Measurements from ENCODE around the gene SPINK8.

Gene SPINK8

GRCh38 chr3:48270306-48270705, 63.2 kb downstream of the SPINK8 start:
- no peak overlapping the region for H3K9ac ChIP-seq (ENCODE audit: low read length)
- no peaks in the 10 kb centered on the region for H3K4me1 ChIP-seq (ENCODE audit: insufficient read depth, low read length, severe bottlenecking)
- H2AFZ ChIP-seq (ENCODE audit: low read length), result no peak overlapping the region
- H3K9me3 ChIP-seq (ENCODE audit: low read length), result no peaks in the 10 kb centered on the region
- H4K20me1 ChIP-seq (ENCODE audit: insufficient read depth, low read length), result no peaks in the 10 kb centered on the region
- no peak overlapping the region for H3K27ac ChIP-seq (ENCODE audit: low read depth, low read length, poor library complexity, severe bottlenecking)
- H3K36me3 ChIP-seq (ENCODE audit: insufficient read depth, low read length), result peaks cover 58% of the 10 kb centered on the region
- H3K4me3 ChIP-seq (ENCODE audit: low read depth, low read length, poor library complexity, severe bottlenecking), result no peak overlapping the region
- no peaks in the 10 kb centered on the region for H3K79me2 ChIP-seq (ENCODE audit: insufficient read depth, low read length)
- TF ChIP-seq CTCF (IDR thresholded peaks at IDR 0.05; ENCODE audit: low read length) (no peak), EZH2 (IDR thresholded peaks at IDR 0.05; ENCODE audit: borderline replicate concordance, low read length) (no peak)
- H3K27me3 ChIP-seq (ENCODE audit: insufficient read depth, low read length), result no peaks in the 10 kb centered on the region
- H3K4me2 ChIP-seq (ENCODE audit: low read length), result no peak overlapping the region
- no peaks in the 10 kb centered on the region for H3F3A ChIP-seq (ENCODE audit: insufficient read depth, low read length)
- no peaks in the 10 kb centered on the region for H3K9me2 ChIP-seq (ENCODE audit: low read depth, low read length)

- Histone ChIP-seq H3K4me1 (ENCODE audit: insufficient read depth, low read length, severe bottlenecking) (no peaks in the 10 kb centered on the region), H4K20me1 (ENCODE audit: insufficient read depth, low read length) (no peaks in the 10 kb centered on the region), H3K4me2 (ENCODE audit: low read length) (no peak overlapping the region), H3K9me2 (ENCODE audit: low read depth, low read length) (no peaks in the 10 kb centered on the region), H3K36me3 (ENCODE audit: insufficient read depth, low read length) (peaks cover 58% of the 10 kb centered on the region), H3K9ac (ENCODE audit: low read length) (no peak overlapping the region), H3K4me3 (ENCODE audit: low read depth, low read length, poor library complexity, severe bottlenecking) (no peak overlapping the region), H3F3A (ENCODE audit: insufficient read depth, low read length) (no peaks in the 10 kb centered on the region), H3K27ac (ENCODE audit: low read depth, low read length, poor library complexity, severe bottlenecking) (no peak overlapping the region), H3K79me2 (ENCODE audit: insufficient read depth, low read length) (no peaks in the 10 kb centered on the region), H3K27me3 (ENCODE audit: insufficient read depth, low read length) (no peaks in the 10 kb centered on the region), H3K9me3 (ENCODE audit: low read length) (no peaks in the 10 kb centered on the region), H2AFZ (ENCODE audit: low read length) (no peak overlapping the region)
- TF ChIP-seq EZH2 (IDR thresholded peaks at IDR 0.05; ENCODE audit: borderline replicate concordance, low read length) (no peak), CTCF (IDR thresholded peaks at IDR 0.05; ENCODE audit: low read length) (no peak)
Observed at GRCh38 chr3:48269592-48269991, 63.9 kb downstream of the SPINK8 start.

DNA sequence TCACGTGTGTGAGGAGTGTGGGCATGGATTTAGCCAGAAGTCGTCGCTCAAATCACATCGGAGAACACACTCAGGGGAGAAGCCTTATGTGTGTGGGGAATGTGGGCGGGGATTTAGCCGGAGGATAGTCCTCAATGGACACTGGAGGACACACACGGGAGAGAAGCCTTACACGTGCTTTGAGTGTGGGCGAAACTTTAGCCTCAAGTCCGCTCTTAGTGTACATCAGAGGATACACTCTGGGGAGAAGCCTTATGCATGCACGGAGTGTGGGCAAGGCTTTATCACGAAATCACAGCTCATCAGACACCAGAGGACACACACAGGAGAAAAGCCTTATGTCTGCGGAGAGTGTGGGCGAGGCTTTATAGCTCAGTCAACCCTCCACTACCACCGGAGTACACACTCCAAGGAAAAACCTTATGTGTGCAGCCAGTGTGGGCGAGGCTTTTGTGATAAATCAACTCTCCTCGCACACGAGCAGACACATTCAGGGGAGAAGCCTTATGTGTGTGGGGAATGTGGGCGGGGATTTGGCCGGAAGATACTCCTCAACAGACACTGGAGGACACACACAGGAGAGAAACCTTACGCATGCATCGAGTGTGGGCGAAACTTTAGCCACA, 64.4 kb downstream of the SPINK8 start:
- no peak overlapping the region for H3K27ac ChIP-seq (ENCODE audit: low read depth, low read length, poor library complexity, severe bottlenecking)
- no peak overlapping the region for H2AFZ ChIP-seq (ENCODE audit: low read length)
- TF ChIP-seq EZH2 (IDR thresholded peaks at IDR 0.05; ENCODE audit: borderline replicate concordance, low read length), result no peak
- TF ChIP-seq CTCF (IDR thresholded peaks at IDR 0.05; ENCODE audit: low read length), result no peak
- no peaks in the 10 kb centered on the region for H3K27me3 ChIP-seq (ENCODE audit: insufficient read depth, low read length)
- H3K9me3 ChIP-seq (ENCODE audit: low read length), result no peaks in the 10 kb centered on the region
- H3K9ac ChIP-seq (ENCODE audit: low read length), result no peak overlapping the region
- no peaks in the 10 kb centered on the region for H3K9me2 ChIP-seq (ENCODE audit: low read depth, low read length)
- H3K79me2 ChIP-seq (ENCODE audit: insufficient read depth, low read length), result no peaks in the 10 kb centered on the region
- H3K4me3 ChIP-seq (ENCODE audit: low read depth, low read length, poor library complexity, severe bottlenecking), result no peak overlapping the region
- H4K20me1 ChIP-seq (ENCODE audit: insufficient read depth, low read length), result no peaks in the 10 kb centered on the region
- no peaks in the 10 kb centered on the region for H3F3A ChIP-seq (ENCODE audit: insufficient read depth, low read length)
- peaks cover 62% of the 10 kb centered on the region for H3K36me3 ChIP-seq (ENCODE audit: insufficient read depth, low read length)
- H3K4me1 ChIP-seq (ENCODE audit: insufficient read depth, low read length, severe bottlenecking), result no peaks in the 10 kb centered on the region
- no peak overlapping the region for H3K4me2 ChIP-seq (ENCODE audit: low read length)

Measured in OCI-LY1 (cell line).